HG02852 (cell line): ENCODE results near the gene FAM83B.
A peak's percentile ranks its signal among the peaks of the same experiment; 100 is the strongest.

Source experiments
- ATAC-seq: cut with Tn5 transposase; IDR thresholded peaks from one replicate; pipeline ENCODE4 v1.9.1; 2021; ENCODE audit warnings: mild to moderate bottlenecking, moderate library complexity; ENCODE audit not compliant: unreplicated experiment

The FAM83B gene

GRCh38 chr6:54893818-54894217 lies 47.2 kb downstream of the FAM83B start:
- ATAC-seq: no peak

DNA sequence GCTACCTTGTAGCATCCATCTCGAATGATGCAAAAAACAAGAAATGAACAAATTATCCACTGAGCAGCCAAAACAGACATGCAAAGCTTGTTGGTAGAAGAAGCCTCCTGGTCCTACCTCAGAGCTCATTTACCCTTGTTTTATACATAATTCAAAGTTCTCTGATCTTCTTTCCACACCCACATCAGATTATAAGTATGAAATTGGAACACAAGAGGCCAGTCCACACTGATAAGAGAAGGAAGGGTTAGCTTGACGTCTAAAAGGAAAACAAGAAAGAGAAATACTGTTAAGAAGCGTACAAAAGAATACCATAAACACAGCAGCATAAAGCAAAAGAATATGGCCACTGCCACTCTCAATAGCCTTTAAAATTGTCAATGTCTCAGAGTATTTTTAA lies 49.7 kb downstream of the FAM83B start:
- ATAC-seq: no peak

- ATAC-seq: no peak
Observed at GRCh38 chr6:54897462-54898189, 51.1 kb downstream of the FAM83B start.

DNA sequence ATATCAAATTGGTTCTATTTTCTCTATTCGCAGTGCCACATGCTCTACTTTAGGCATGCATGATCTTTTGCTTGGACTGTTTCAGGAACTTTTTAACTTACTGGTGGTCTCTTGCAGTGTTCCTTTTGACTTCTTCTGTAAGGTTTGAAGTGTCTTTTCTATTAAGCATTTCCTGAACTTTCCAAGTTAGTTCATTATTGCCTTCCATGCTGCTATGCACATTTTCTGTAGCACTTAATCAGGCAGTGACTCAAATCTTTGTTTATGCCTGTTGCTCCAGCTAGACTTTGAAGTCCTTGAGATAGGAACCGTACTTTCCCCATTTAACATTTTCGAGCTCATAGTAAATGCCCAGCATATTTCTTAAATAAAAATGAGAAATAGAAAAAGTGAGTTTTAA lies 52.2 kb downstream of the FAM83B start:
- no peak for ATAC-seq

DNA sequence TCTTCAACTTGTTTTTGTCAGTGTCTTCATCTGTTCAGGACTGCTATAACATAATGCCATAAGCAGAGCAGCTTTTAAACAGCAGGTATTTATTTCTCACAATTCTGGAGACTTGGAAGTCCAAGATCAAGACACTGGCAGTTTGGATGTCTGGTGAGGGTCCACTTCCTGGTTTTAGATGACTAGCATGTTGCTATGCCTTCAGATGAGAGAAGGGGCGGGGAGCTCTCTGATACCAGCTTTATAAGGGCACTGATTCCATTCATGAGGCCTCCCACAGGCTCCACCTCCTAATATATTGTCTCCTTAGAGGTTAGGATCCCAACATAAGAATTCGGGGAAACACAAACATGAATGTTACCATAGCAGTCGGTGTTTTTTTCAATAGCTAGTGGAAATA lies 52.9 kb downstream of the FAM83B start:
- no peak for ATAC-seq

DNA sequence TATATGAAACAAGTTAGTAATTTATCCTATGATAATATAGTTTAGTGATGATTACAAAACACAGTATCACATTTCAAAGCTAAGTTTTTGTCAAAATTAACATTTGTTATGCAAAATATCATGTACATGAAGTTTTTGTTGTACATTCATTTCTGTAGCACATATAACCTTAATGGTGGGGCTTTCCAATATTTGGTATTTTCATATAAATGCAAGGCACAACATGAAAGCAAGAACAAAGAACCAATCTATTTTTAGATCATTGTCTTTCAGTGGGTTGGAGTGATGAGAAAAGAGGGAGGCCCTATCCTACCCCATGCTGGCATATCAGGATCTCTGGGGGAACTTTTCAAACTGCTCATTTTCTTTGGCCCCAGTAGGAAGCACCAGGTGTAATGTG lies 53.4 kb downstream of the FAM83B start:
- ATAC-seq: no peak

DNA sequence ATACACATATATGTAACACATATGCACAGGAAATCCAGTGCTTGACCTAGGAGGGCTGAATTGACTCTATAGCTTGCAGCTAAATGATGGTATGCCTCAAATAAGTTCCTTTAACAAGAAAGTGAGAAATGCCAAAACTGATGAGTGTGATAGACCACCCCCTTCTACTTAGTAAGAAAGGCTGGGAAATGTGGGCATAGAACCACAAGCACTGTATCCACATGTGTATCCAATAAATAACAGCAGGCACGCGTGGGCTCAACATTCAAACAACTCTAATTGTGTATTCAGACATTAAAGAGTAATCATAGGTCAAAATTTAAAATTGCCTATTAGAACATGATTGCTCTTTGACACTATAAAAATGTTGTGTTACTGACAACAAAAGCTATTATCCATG lies 54.1 kb downstream of the FAM83B start:
- ATAC-seq: no peak

GRCh38 chr6:54903884-54904283 lies 57.3 kb downstream of the FAM83B start:
- ATAC-seq: no peak

- peak; percentile 89 for ATAC-seq
Observed at GRCh38 chr6:54907355-54907754, 60.8 kb downstream of the FAM83B start.

DNA sequence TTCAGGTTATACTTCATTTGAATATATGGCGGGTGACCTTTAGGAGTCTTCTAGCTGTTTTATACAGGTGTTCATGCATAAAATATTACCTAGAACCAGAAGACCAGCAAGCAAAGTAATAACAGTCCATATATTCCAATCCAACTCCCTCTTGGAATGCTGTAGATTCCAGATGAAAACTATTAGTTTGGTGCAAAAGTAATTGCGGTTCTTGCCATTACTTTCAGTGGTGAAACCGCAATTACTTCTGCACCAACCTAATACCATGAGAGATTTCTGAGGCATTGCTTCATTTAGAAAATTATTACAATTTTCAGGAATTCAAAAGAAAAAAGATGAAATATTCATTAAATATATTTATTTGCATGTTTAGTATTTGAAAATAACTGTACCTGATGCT lies 62.6 kb downstream of the FAM83B start:
- ATAC-seq: no peak

DNA sequence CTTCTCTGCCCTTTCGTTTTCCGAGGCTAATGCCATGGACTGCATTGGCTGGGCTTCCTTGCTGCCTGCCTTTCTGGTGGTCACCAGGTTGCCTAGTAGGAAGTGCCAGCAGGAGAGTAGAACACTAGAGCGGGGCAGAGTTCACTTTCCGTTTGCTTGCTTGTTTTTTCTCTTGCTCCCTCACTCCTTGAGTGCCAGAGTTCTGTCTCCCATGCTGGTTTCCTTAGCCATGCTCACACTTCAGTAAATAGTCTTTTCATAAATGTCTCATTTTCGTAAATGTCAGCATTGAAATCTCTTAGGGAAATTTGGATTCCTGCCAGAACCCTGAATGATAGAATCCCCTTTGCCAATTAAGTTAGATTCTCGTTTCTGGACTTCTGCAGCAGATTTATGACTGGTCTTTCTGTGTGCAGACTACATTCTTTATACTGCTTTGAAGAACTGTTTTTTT lies 63.9 kb downstream of the FAM83B start:
- no peak for ATAC-seq

GRCh38 chr6:54910921-54911320 lies 64.3 kb downstream of the FAM83B start:
- ATAC-seq: no peak

GRCh38 chr6:54913211-54913610 lies 66.6 kb downstream of the FAM83B start:
- ATAC-seq: no peak

DNA sequence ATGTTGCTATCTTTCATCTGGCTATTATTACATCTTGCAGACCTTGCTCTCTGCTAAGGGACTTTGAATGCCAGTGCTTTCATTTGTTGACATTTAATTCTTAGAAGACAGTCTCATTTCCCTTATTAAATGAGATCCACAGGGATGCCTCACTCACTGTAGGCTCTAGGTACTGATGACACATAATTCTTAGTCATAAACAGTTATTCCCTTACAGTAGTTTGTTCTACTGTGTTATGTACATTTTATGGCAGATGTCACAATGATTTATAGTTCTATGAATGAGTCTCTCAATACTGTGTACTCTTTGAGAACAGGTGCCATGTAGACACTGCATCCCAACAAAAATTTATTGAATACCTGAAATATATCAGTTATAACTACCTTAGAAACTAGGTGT lies 70.3 kb downstream of the FAM83B start:
- ATAC-seq: no peak

DNA sequence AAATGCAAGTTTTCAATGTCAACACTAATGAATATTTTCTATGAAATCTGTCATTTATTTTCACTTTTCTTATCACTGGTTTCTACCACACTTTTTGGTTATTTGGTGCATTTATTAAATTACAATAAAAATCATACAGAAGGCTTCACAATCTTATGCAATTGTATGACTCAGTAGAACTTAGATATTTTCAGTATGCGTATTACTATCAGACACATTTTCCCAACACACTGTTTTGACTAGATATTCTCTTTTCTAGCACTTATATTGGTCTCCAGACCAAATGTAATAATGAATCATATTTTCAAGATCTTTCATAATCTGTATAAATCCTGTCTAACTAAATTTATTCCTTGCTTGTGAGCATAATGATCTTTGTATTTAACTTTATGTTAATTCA lies 74.1 kb downstream of the FAM83B start:
- ATAC-seq: no peak

GRCh38 chr6:54921891-54922290 lies 75.3 kb downstream of the FAM83B start:
- ATAC-seq: no peak

- ATAC-seq: no peak
Observed at GRCh38 chr6:54929245-54929909, 82.8 kb downstream of the FAM83B start.

- ATAC-seq: no peak
Observed at GRCh38 chr6:54932622-54933021, 86.1 kb downstream of the FAM83B start.

DNA sequence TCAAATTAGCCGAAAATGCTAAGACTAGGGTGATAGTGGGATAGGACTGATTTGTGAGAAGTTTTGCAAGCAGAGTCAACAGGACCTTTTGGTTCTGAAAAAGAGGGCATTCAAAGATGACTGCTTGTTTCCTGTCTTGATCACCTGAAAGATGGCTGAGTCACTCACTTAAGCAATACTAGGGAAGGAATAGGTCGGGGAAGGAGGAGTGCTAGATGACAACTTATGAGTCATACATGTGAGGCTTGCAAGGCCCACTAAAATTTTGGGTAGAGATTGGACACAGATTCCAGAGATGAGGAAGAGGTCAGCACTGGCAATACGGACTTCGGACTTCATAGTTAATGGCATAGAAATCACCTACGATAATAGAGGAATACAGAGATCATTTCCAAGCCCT lies 89.2 kb downstream of the FAM83B start:
- no peak for ATAC-seq

DNA sequence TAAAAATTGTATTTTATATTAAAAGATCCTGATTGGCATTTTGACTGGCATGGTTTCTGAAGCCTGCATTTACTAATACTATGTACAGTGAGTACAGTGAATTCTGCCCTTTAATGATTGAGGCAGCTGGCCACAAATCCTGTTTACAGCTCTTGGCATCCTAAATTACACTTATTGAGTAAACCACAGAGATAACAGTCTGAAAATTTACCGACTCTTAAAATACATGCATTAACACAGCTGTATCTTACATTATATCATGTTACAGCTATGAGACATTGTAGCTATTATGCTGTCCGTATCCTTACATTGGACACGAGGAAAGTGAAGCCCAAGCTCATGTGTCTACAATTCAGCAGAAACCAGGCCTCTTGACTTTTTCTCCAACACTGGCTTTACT lies 90.8 kb downstream of the FAM83B start:
- no peak for ATAC-seq

DNA sequence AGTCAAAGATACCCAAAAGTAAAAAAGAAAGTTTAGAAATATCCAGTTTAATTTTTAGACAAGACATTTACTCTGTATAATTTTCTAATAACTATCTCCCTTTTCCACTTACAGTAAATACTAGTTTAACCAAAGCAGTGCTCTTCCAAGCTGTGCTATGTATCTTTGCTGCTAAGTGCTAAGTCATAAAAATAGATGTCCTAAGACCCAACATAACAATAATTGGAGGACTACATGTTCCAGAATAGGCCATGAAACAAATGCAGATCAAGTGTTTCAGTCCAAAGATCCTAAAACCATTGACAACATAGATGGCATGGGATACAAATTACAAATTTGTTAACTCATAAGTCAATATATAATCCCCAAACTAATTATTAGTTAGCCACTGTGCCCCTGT lies 111.1 kb downstream of the FAM83B start:
- no peak for ATAC-seq

DNA sequence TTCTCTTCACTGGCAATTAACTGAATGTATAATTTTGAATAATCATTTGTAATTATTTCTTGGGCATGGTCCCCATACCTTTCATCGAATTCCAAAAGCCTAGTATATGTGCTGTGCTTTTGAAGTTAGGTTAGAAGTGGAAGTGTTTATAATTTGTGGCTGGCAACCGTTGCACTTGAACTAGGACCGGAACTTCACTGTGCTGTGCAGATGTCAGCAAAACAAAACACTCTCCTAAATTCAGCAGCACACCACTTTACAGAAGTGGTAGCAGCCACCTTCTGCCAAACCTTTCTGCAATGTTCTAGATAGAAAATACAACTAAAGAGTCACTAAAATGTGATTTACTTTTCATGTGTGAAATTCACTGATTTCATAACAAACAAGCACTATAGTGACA lies 111.9 kb downstream of the FAM83B start:
- ATAC-seq: no peak

DNA sequence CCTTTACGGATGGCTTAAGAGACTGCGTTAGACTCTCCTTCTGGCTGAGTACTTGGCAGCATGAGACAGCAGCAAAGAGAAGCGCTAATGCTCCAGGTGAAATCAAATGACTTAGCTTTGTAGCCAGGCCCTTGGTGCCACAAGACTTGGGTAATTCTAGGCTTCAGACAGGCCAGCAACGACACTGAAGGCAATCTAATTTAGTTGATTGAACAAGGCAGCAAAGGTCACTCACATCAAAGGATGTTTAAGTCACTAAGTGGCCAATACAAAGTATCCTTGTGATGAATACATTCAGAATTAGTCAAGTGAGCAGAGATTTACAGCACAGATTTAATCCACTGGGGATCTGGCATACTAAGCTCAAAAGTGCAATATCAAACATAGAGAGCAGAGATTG lies 113.2 kb downstream of the FAM83B start:
- no peak for ATAC-seq
